ENCODE results near the gene WDR70. TPM values are rescaled to one million over a fixed set of nuclear protein-coding genes. Genes with fewer than 3 reads are reported as not detected.
"Not testable (repeated sequence)": the region's sequence is repeated elsewhere in the genome, so short reads cannot be mapped to it uniquely, and the experiment has no call there.

The WDR70 gene
- total and polyA plus RNA-seq, 5 donors, result 9.4 to 21.1 (median 16.7) TPM

GRCh38 chr5:37640088-37640487, 261.0 kb downstream of the WDR70 start:
- WGBS, result 87% methylated on average over 2 of the region's 2 CpGs
- no peaks in the 10 kb centered on the region for H3K27me3 ChIP-seq (ENCODE audit: control insufficient read depth, insufficient read depth)
- H3K4me1 ChIP-seq (ENCODE audit: control insufficient read depth, insufficient read depth, low read length), result no peaks in the 10 kb centered on the region
- intact Hi-C loops (cut with DNase I), result no loop called here
- H3K4me3 ChIP-seq (ENCODE audit: low read length), result no peak overlapping the region
- no peak for DNase-seq
- H3K9me3 ChIP-seq (ENCODE audit: control insufficient read depth, low read length), result peaks cover 2% of the 10 kb centered on the region
- no peak overlapping the region for H3K27ac ChIP-seq (ENCODE audit: low read length)
- no peak for ATAC-seq

GRCh38 chr5:37641933-37642332, 262.8 kb downstream of the WDR70 start:
- no peak overlapping the region for H3K27ac ChIP-seq (ENCODE audit: low read length)
- WGBS, result 57% methylated on average over 1 of the region's 1 CpG

GRCh38 chr5:37645707-37646106, 266.6 kb downstream of the WDR70 start:
- intact Hi-C loops (cut with DNase I), result no loop called here

More at GRCh38 chr5:37641933-37642332, 262.8 kb downstream of the WDR70 start:
- DNase-seq (no peak), ATAC-seq (no peak)
- Histone ChIP-seq H3K4me1 (ENCODE audit: control insufficient read depth, insufficient read depth, low read length) (no peaks in the 10 kb centered on the region), H3K27me3 (ENCODE audit: control insufficient read depth, insufficient read depth) (no peaks in the 10 kb centered on the region), H3K4me3 (ENCODE audit: low read length) (no peak overlapping the region), H3K9me3 (ENCODE audit: control insufficient read depth, low read length) (peaks cover 2% of the 10 kb centered on the region)
- intact Hi-C loops (cut with DNase I), result no loop called here

GRCh38 chr5:37654566-37654965, 275.4 kb downstream of the WDR70 start:
- intact Hi-C loops (cut with DNase I); DNase-seq: not testable (repeated sequence)
- 88% methylated on average over 1 of the region's 1 CpG for WGBS

More at GRCh38 chr5:37645707-37646106, 266.6 kb downstream of the WDR70 start:
- Histone ChIP-seq H3K9me3 (ENCODE audit: control insufficient read depth, low read length) (no peaks in the 10 kb centered on the region), H3K4me3 (ENCODE audit: low read length) (no peak overlapping the region), H3K27me3 (ENCODE audit: control insufficient read depth, insufficient read depth) (no peaks in the 10 kb centered on the region), H3K27ac (ENCODE audit: low read length) (no peak overlapping the region), H3K4me1 (ENCODE audit: control insufficient read depth, insufficient read depth, low read length) (no peaks in the 10 kb centered on the region)
- WGBS, result 93% methylated on average over 1 of the region's 1 CpG
- ATAC-seq (no peak), DNase-seq (no peak)

GRCh38 chr5:37657046-37657445, 277.9 kb downstream of the WDR70 start:
- 85% methylated on average over 4 of the region's 4 CpGs for WGBS
- ATAC-seq (no peak), DNase-seq (peak in 1 of 3 donors; percentile 11)
- intact Hi-C loops (cut with DNase I), result no loop called here
- H3K27ac ChIP-seq (ENCODE audit: low read length), result no peak overlapping the region
- no peaks in the 10 kb centered on the region for H3K27me3 ChIP-seq (ENCODE audit: control insufficient read depth, insufficient read depth)
- no peaks in the 10 kb centered on the region for H3K9me3 ChIP-seq (ENCODE audit: control insufficient read depth, low read length)
- H3K4me1 ChIP-seq (ENCODE audit: control insufficient read depth, insufficient read depth, low read length), result peaks cover 3% of the 10 kb centered on the region
- no peak overlapping the region for H3K4me3 ChIP-seq (ENCODE audit: low read length)

More at GRCh38 chr5:37654566-37654965, 275.4 kb downstream of the WDR70 start:
- not testable (repeated sequence) for H3K4me1 ChIP-seq (ENCODE audit: control insufficient read depth, insufficient read depth, low read length); H3K27ac ChIP-seq (ENCODE audit: low read length); H3K9me3 ChIP-seq (ENCODE audit: control insufficient read depth, low read length); H3K27me3 ChIP-seq (ENCODE audit: control insufficient read depth, insufficient read depth); H3K4me3 ChIP-seq (ENCODE audit: low read length); ATAC-seq

- Histone ChIP-seq H3K9me3 (ENCODE audit: control insufficient read depth, low read length) (no peaks in the 10 kb centered on the region), H3K4me3 (ENCODE audit: low read length) (no peak overlapping the region), H3K27me3 (ENCODE audit: control insufficient read depth, insufficient read depth) (no peaks in the 10 kb centered on the region), H3K27ac (ENCODE audit: low read length) (no peak overlapping the region), H3K4me1 (ENCODE audit: control insufficient read depth, insufficient read depth, low read length) (peaks cover 3% of the 10 kb centered on the region)
- DNase-seq (no peak), ATAC-seq (no peak)
- WGBS, result 66% methylated on average over 2 of the region's 2 CpGs
- intact Hi-C loops (cut with DNase I), result no loop called here
Measured at GRCh38 chr5:37658440-37658839, 279.3 kb downstream of the WDR70 start.

GRCh38 chr5:37660319-37660718, 281.2 kb downstream of the WDR70 start:
- no peaks in the 10 kb centered on the region for H3K27me3 ChIP-seq (ENCODE audit: control insufficient read depth, insufficient read depth)
- H3K27ac ChIP-seq (ENCODE audit: low read length), result no peak overlapping the region
- intact Hi-C loops (cut with DNase I), result no loop called here
- H3K4me3 ChIP-seq (ENCODE audit: low read length), result no peak overlapping the region
- ATAC-seq (no peak), DNase-seq (no peak)
- H3K4me1 ChIP-seq (ENCODE audit: control insufficient read depth, insufficient read depth, low read length), result peaks cover 5% of the 10 kb centered on the region
- no peaks in the 10 kb centered on the region for H3K9me3 ChIP-seq (ENCODE audit: control insufficient read depth, low read length)

- Histone ChIP-seq H3K4me3 (ENCODE audit: low read length) (no peak overlapping the region), H3K27ac (ENCODE audit: low read length) (no peak overlapping the region), H3K27me3 (ENCODE audit: control insufficient read depth, insufficient read depth) (no peaks in the 10 kb centered on the region), H3K9me3 (ENCODE audit: control insufficient read depth, low read length) (no peaks in the 10 kb centered on the region), H3K4me1 (ENCODE audit: control insufficient read depth, insufficient read depth, low read length) (peaks cover 5% of the 10 kb centered on the region)
- ATAC-seq, result no peak
- 51% methylated on average over 5 of the region's 5 CpGs for WGBS
- no peak for DNase-seq
- intact Hi-C loops (cut with DNase I), result no loop called here
Measured at GRCh38 chr5:37661227-37661920, 282.3 kb downstream of the WDR70 start.

- Histone ChIP-seq H3K27ac (ENCODE audit: low read length) (no peak overlapping the region), H3K4me3 (ENCODE audit: low read length) (no peak overlapping the region), H3K4me1 (ENCODE audit: control insufficient read depth, insufficient read depth, low read length) (peaks cover 5% of the 10 kb centered on the region), H3K27me3 (ENCODE audit: control insufficient read depth, insufficient read depth) (no peaks in the 10 kb centered on the region), H3K9me3 (ENCODE audit: control insufficient read depth, low read length) (peaks cover 2% of the 10 kb centered on the region)
- 72% methylated on average over 2 of the region's 2 CpGs for WGBS
- ATAC-seq, result no peak
- no peak for DNase-seq
- intact Hi-C loops (cut with DNase I), result no loop called here
Measured at GRCh38 chr5:37661951-37662350, 282.8 kb downstream of the WDR70 start.

GRCh38 chr5:37662362-37662761, 283.2 kb downstream of the WDR70 start:
- H3K4me1 ChIP-seq (ENCODE audit: control insufficient read depth, insufficient read depth, low read length), result peaks cover 5% of the 10 kb centered on the region
- intact Hi-C loops (cut with DNase I), result no loop called here
- no peak for DNase-seq
- no peaks in the 10 kb centered on the region for H3K27me3 ChIP-seq (ENCODE audit: control insufficient read depth, insufficient read depth)
- peaks cover 2% of the 10 kb centered on the region for H3K9me3 ChIP-seq (ENCODE audit: control insufficient read depth, low read length)
- no peak overlapping the region for H3K27ac ChIP-seq (ENCODE audit: low read length)
- H3K4me3 ChIP-seq (ENCODE audit: low read length), result no peak overlapping the region
- no peak for ATAC-seq
- 76% methylated on average over 3 of the region's 3 CpGs for whole genome bisulfite sequencing

- H3K4me3 ChIP-seq (ENCODE audit: low read length), result no peak overlapping the region
- ATAC-seq (no peak), DNase-seq (no peak)
- WGBS, result 69% methylated on average over 5 of the region's 5 CpGs
- intact Hi-C loops (cut with DNase I), result no loop called here
- no peak overlapping the region for H3K27ac ChIP-seq (ENCODE audit: low read length)
- H3K27me3 ChIP-seq (ENCODE audit: control insufficient read depth, insufficient read depth), result no peaks in the 10 kb centered on the region
- peaks cover 5% of the 10 kb centered on the region for H3K4me1 ChIP-seq (ENCODE audit: control insufficient read depth, insufficient read depth, low read length)
- peaks cover 2% of the 10 kb centered on the region for H3K9me3 ChIP-seq (ENCODE audit: control insufficient read depth, low read length)
Measured at GRCh38 chr5:37662789-37663485, 283.8 kb downstream of the WDR70 start.

Measured in right cardiac atrium (tissue), 5 donors.